D341Med (cell line): ENCODE measurements around the gene INPP5K.
A peak's percentile ranks its signal among the peaks of the same experiment; 100 is the strongest.

Experiments used
- DNase-seq: peaks from one replicate; pipeline ENCODE4 v3.0.0; 2012; ENCODE audit warnings: low spot score

INPP5K gene

GRCh38 chr17:1485423-1486376 is 30.7 kb downstream of the INPP5K start:
- peak; percentile 60 for DNase-seq

GRCh38 chr17:1484676-1485422 is 31.6 kb downstream of the INPP5K start:
- DNase-seq = peak; percentile 64

GRCh38 chr17:1484060-1484535 is 32.3 kb downstream of the INPP5K start:
- DNase-seq = no peak

GRCh38 chr17:1482680-1483079 is 33.7 kb downstream of the INPP5K start:
- no peak for DNase-seq

GRCh38 chr17:1481736-1482135 is 34.7 kb downstream of the INPP5K start:
- no peak for DNase-seq

- no peak for DNase-seq
Measured at GRCh38 chr17:1480747-1481465, 35.5 kb downstream of the INPP5K start.

- no peak for DNase-seq
Measured at GRCh38 chr17:1478418-1478817, 38.0 kb downstream of the INPP5K start.

GRCh38 chr17:1475321-1475854 is 41.0 kb downstream of the INPP5K start:
- no peak for DNase-seq

- DNase-seq = no peak
Measured at GRCh38 chr17:1474402-1475189, 41.8 kb downstream of the INPP5K start.

- no peak for DNase-seq
Measured at GRCh38 chr17:1473841-1474240, 42.6 kb downstream of the INPP5K start.

GRCh38 chr17:1473170-1473569 is 43.2 kb downstream of the INPP5K start:
- DNase-seq = no peak

- DNase-seq = no peak
Measured at GRCh38 chr17:1471911-1472821, 44.2 kb downstream of the INPP5K start.

GRCh38 chr17:1471490-1471889 is 44.9 kb downstream of the INPP5K start:
- no peak for DNase-seq

- no peak for DNase-seq
Measured at GRCh38 chr17:1470755-1471462, 45.5 kb downstream of the INPP5K start.

- DNase-seq = no peak
Measured at GRCh38 chr17:1470071-1470754, 46.2 kb downstream of the INPP5K start.

GRCh38 chr17:1469231-1469852 is 47.1 kb downstream of the INPP5K start:
- DNase-seq = peak; percentile 58

GRCh38 chr17:1467898-1468492 is 48.4 kb downstream of the INPP5K start:
- no peak for DNase-seq

- DNase-seq = no peak
Measured at GRCh38 chr17:1467258-1467657, 49.2 kb downstream of the INPP5K start.
